K562 treated with DMSO at 1 percent for 24 hours (cell line): ENCODE data around the gene DNAJB8. TPM values are rescaled to one million over a fixed set of nuclear protein-coding genes. Genes with fewer than 3 reads are reported as not detected.

ENCODE experiments used
- total RNA-seq: library from RNA; unstranded; fragments of 300-600 nt; gene quantifications from 2 replicates; pipeline ENCODE4 v1.2.3, GENCODE V29; 2022; ENCODE audit warnings: low read depth; ENCODE audit not compliant: insufficient read depth

DNAJB8 gene
- total RNA-seq = not detected in 2 replicates

DNA sequence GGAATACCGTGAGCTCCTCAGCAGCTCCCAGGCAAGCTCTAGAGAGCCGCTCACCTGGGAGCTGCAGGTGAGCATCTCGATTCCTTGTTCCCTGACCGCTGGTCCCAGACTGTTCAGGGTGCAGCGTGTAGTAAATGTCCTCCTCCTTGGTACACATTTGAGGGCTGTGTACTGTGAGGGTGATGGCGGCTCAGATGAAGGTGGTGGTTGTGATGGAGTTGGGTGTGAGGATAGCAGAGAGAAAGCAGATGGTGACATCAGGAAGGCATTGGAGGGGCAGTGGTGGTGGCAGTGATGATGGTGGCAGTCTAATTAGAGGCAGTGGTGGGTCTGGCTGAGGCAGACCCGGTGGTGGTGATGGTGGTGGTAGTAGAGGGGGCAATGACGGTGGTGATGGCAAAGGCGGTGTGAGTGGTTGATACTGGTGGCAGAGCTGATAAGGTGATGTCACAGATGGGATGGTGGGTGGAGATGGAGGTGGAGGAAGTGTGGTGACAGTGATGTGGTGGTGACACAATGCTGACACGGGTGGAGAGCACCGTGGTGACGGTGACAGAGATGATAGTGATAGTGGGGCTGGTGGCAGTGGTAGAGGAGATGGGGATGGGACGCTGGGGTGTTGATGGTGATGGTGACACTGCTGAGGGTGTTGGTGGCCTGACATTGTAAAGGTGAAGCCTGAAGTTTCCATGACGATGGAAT lies at the start of gene DNAJB8:
TSS of gene DNAJB8 (minus strand) at position 51 of the 702 bp plus-strand sequence. CDS start 3,645 bp downstream, outside the sequence.

DNA sequence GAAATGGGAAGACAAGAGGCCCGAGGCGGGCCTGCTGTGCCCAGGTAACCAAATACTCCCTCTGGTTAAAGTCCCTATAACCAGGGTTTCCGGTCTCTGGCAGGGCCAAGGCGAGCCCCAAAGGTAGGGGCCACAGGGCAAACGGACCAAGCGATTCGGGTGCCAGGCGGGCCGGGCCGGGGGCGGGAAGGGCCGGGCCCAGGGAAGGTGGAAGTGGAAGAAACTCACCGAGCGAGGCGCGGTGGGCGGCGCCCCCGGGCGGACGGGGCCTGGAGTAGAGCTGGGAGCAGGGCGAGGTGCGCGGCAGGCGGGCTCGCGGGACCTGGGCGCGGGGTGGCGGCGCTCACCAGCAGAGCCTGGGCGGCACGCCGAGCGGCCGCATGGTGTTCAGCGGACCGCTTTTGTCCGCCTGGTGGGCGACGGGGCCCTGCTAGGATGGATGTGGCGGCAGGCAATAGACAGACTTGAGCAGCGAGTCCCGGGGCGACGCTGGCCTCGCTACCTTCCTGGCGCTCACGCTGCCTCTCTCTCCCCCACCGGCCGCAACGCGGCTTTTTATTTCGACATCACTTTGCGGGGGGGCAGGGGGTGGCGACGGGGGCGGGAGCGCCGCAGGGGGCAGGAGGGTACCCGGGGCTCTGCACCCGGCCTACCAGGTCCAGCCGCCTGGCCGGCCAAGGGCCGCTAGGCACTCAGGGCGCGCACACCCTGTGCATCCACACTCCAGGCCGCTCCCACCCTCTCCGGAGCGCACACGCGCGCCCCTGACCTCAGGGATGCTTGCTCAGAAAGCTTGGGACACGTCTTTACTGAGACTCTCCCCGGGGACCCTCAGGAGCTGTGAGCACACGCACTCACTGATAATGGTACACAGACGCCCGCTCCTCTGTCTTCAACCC lies 26.2 kb upstream of the DNAJB8 start, which contains the start of gene GATA2:
TSS of gene GATA2 (minus strand) at position 531 of the 899 bp plus-strand sequence. CDS start 6,170 bp downstream, outside the sequence.

Other genes with a start within 250 kb of the DNAJB8 start
- 192 and 210 TPM in 2 replicates for gene GATA2, start 26.3 kb upstream of the DNAJB8 start, total RNA-seq
- gene RPN1, start 183.9 kb upstream of the DNAJB8 start, total RNA-seq = 147 and 148 TPM in 2 replicates